NCI-H1436 (cell line): ENCODE data around the gene RBM47.
"Not testable (repeated sequence)": the region's sequence is repeated elsewhere in the genome, so short reads cannot be mapped to it uniquely, and the experiment has no call there.

Source experiments
- DNase-seq: peaks from one replicate; lab custom pipeline; 2025; lab: John Stamatoyannopoulos, UW

The RBM47 gene

GRCh38 chr4:40629401-40630334 is at the start of gene RBM47:
RBM47 (minus strand) TSS chr4:40629864; CDS start chr4:40438893, 190,971 bp downstream.
- peak; percentile 23 for DNase-seq

GRCh38 chr4:40678421-40678820 is 48.8 kb upstream of the RBM47 start:
- no peak for DNase-seq

- DNase-seq, result peak; percentile 80
Observed at GRCh38 chr4:40675166-40675565, 45.5 kb upstream of the RBM47 start.

- DNase-seq, result peak; percentile 44
Observed at GRCh38 chr4:40672528-40673522, 43.2 kb upstream of the RBM47 start.

- no peak for DNase-seq
Observed at GRCh38 chr4:40669504-40669903, 39.8 kb upstream of the RBM47 start.

GRCh38 chr4:40665842-40666241 is 36.2 kb upstream of the RBM47 start:
- no peak for DNase-seq

GRCh38 chr4:40662962-40663604 is 33.4 kb upstream of the RBM47 start:
- DNase-seq, result peak; percentile 71

GRCh38 chr4:40661803-40662202 is 32.1 kb upstream of the RBM47 start:
- DNase-seq, result no peak

GRCh38 chr4:40656201-40656863 is 26.7 kb upstream of the RBM47 start:
- DNase-seq, result no peak

GRCh38 chr4:40651280-40651679 is 21.6 kb upstream of the RBM47 start:
- no peak for DNase-seq

GRCh38 chr4:40649321-40649720 is 19.7 kb upstream of the RBM47 start:
- no peak for DNase-seq

GRCh38 chr4:40648742-40649281 is 19.1 kb upstream of the RBM47 start:
- no peak for DNase-seq

- no peak for DNase-seq
Observed at GRCh38 chr4:40648131-40648530, 18.5 kb upstream of the RBM47 start.

- no peak for DNase-seq
Observed at GRCh38 chr4:40645586-40645985, 15.9 kb upstream of the RBM47 start.

GRCh38 chr4:40632080-40632479 is 2.4 kb upstream of the RBM47 start:
- DNase-seq, result no peak

- no peak for DNase-seq
Observed at GRCh38 chr4:40630335-40631021, 814 bp upstream of the RBM47 start.

GRCh38 chr4:40628888-40629287 is 776 bp downstream of the RBM47 start:
- no peak for DNase-seq

- not testable (repeated sequence) for DNase-seq
Observed at GRCh38 chr4:40628407-40628806, 1.3 kb downstream of the RBM47 start.

- DNase-seq, result no peak
Observed at GRCh38 chr4:40627540-40627939, 2.1 kb downstream of the RBM47 start.

GRCh38 chr4:40626183-40626990 is 3.3 kb downstream of the RBM47 start:
- DNase-seq, result no peak
